Tibial nerve (tissue), 4 donors: Measurements from ENCODE around the gene VSIG10L2. TPM values are rescaled to one million over a fixed set of nuclear protein-coding genes. Genes with fewer than 3 reads are reported as not detected.

ENCODE experiments used
- DNase-seq, 2 donors: peaks; one replicate each; pipeline ENCODE4 v3.0.0-alpha.2; 2019; ENCODE audit warnings: low spot score in 2 of 2
- H3K27ac ChIP-seq, 4 donors: fragments of 200-600 bp; sonication (generic) in 3 of 4; one replicate each; pipeline ENCODE4 v1.5.1; 2017 to 2019; ENCODE audit warnings: mild to moderate bottlenecking in 1 of 4
- H3K27me3 ChIP-seq, 2 donors: fragments of 200-600 bp; sonication (generic) in 1 of 2; one replicate each; pipeline versions ENCODE4 v1.5.1 to v1.6.0; 2017 to 2019
- H3K36me3 ChIP-seq, 3 donors: fragments of 200-600 bp; sonication (generic); one replicate each; pipeline ENCODE4 v1.5.1; 2018 to 2019
- H3K4me1 ChIP-seq, 4 donors: fragments of 200-600 bp; sonication (generic) in 3 of 4; one replicate each; pipeline ENCODE4 v1.5.1; 2017 to 2019
- H3K4me3 ChIP-seq, 4 donors: fragments of 200-600 bp; sonication (generic) in 3 of 4; one replicate each; pipeline ENCODE4 v1.5.1; 2017 to 2019; ENCODE audit warnings: mild to moderate bottlenecking in 1 of 4, moderate library complexity in 1 of 4
- H3K9me3 ChIP-seq, 4 donors: fragments of 200-600 bp; sonication (generic) in 3 of 4; one replicate each; pipeline ENCODE4 v1.5.1; 2017 to 2019
- CTCF ChIP-seq, 5 experiments: fragments of 200-600 bp in 3 of 5; fragments of 450-650 bp in 2 of 5; sonication (generic) in 3 of 5; IDR thresholded peaks; one replicate each; pipeline ENCODE4 v1.5.1; 2016 to 2019; ENCODE audit warnings: antibody characterized with exemption in 5 of 5, mild to moderate bottlenecking in 3 of 5, moderate library complexity in 2 of 5
- EP300 ChIP-seq, 2 donors: sonication (generic); formaldehyde crosslinking; IDR thresholded peaks; one replicate each; pipeline ENCODE4 v1.6.1; 2017; ENCODE audit warnings: antibody characterized with exemption in 2 of 2, mild to moderate bottlenecking in 1 of 2
- POLR2A ChIP-seq, 2 donors: fragments of 450-650 bp; IDR thresholded peaks; one replicate each; pipeline ENCODE4 v1.6.1; 2017; ENCODE audit warnings: antibody characterized with exemption in 2 of 2, mild to moderate bottlenecking in 2 of 2, moderate library complexity in 2 of 2
- WGBS, 2 donors: methylation state at CpG; one replicate each; pipeline ENCODE4 v1.1.5; 2018; 5-methylcytosine and 5-hydroxymethylcytosine counted together
- total RNA-seq, 4 donors: library from RNA; depleted of rRNA; stranded (reverse); fragments of >200 nt; gene quantifications; one replicate each; pipeline ENCODE4 v1.1.0, GENCODE V29; 2016

VSIG10L2 gene
- total RNA-seq, 4 donors from 2014 or later: not detected

GRCh38 chr11:125944350-125945010, 1.4 kb upstream of the VSIG10L2 start:
- WGBS, 2 donors: 75 to 89% methylated on average over 13 of the region's 13 CpGs
- DNase-seq: no peak
- H3K36me3 ChIP-seq: no peaks in the 10 kb centered on the region
- H3K4me3 ChIP-seq: no peak overlapping the region
- no peak overlapping the region for H3K27ac ChIP-seq
- TF ChIP-seq EP300 (IDR thresholded peaks at IDR 0.05): no peak
- TF ChIP-seq POLR2A (IDR thresholded peaks at IDR 0.05): no peak
- no peaks in the 10 kb centered on the region for H3K9me3 ChIP-seq
- no peaks in the 10 kb centered on the region for H3K4me1 ChIP-seq
- no peaks in the 10 kb centered on the region for H3K27me3 ChIP-seq

- TF ChIP-seq CTCF (IDR thresholded peaks at IDR 0.05) (no peak), EP300 (IDR thresholded peaks at IDR 0.05) (no peak), POLR2A (IDR thresholded peaks at IDR 0.05) (no peak)
- 74 to 81% methylated on average over 15 of the region's 15 CpGs for WGBS, 2 donors
- no peaks in the 10 kb centered on the region for H3K36me3 ChIP-seq
These were observed 640 bp upstream of the VSIG10L2 start for GRCh38 chr11:125945011-125945796.

GRCh38 chr11:125946712-125947418, 1.0 kb downstream of the VSIG10L2 start:
- Histone ChIP-seq H3K9me3 (no peaks in the 10 kb centered on the region), H3K4me3 (no peak overlapping the region), H3K4me1 (peaks cover 0 to 9% (median 0%) of the 10 kb centered on the region in 4 donors), H3K27me3 (no peaks in the 10 kb centered on the region), H3K36me3 (no peaks in the 10 kb centered on the region), H3K27ac (no peak overlapping the region)
- TF ChIP-seq CTCF (IDR thresholded peaks at IDR 0.05): no peak
- TF ChIP-seq POLR2A (IDR thresholded peaks at IDR 0.05): no peak
- TF ChIP-seq EP300 (IDR thresholded peaks at IDR 0.05): no peak
- DNase-seq: no peak
- 86 to 90% methylated on average over 12 of the region's 14 CpGs for WGBS, 2 donors

More at GRCh38 chr11:125945011-125945796, 640 bp upstream of the VSIG10L2 start:
- Histone ChIP-seq H3K9me3 (no peaks in the 10 kb centered on the region), H3K27ac (no peak overlapping the region), H3K27me3 (no peaks in the 10 kb centered on the region), H3K4me1 (no peaks in the 10 kb centered on the region), H3K4me3 (no peak overlapping the region)
- no peak for DNase-seq

- TF ChIP-seq CTCF (IDR thresholded peaks at IDR 0.05) (no peak), EP300 (IDR thresholded peaks at IDR 0.05) (no peak)
- 86 to 91% methylated on average over 3 to 22 of the region's 24 CpGs for WGBS, 2 donors
- Histone ChIP-seq H3K27ac (no peak overlapping the region), H3K4me3 (no peak overlapping the region), H3K9me3 (no peaks in the 10 kb centered on the region), H3K36me3 (no peaks in the 10 kb centered on the region), H3K4me1 (peaks cover 0 to 13% (median 0%) of the 10 kb centered on the region in 4 donors), H3K27me3 (no peaks in the 10 kb centered on the region)
- no peak for DNase-seq
These were observed 1.8 kb downstream of the VSIG10L2 start for GRCh38 chr11:125947419-125948277.
